GM12878 (cell line): Measurements from ENCODE around the gene ADAMTSL1.

Experiments
- BRCA1 ChIP-seq: IDR thresholded peaks from 2 replicates; pipeline ENCODE4 v1.6.1; 2011; ENCODE audit warnings: low read depth, low read length, improper control_type of control experiment
- EGR1 ChIP-seq, 2 experiments: IDR thresholded peaks; 1 replicate in 1 of 2; 2 replicates in 1 of 2; pipeline ENCODE4 v1.6.1; 2011 to 2012; ENCODE audit warnings: low read depth in 2 of 2, low read length in 2 of 2, borderline replicate concordance in 1 of 2, mild to moderate bottlenecking in 1 of 2, moderate library complexity in 1 of 2
- GABPA ChIP-seq: IDR thresholded peaks from 2 replicates; pipeline ENCODE4 v1.6.1; 2014; ENCODE audit warnings: antibody characterized with exemption, low read depth, mild to moderate bottlenecking, inconsistent platforms
- IKZF1 ChIP-seq: fragments of 450-650 bp; conservative IDR thresholded peaks from 2 replicates; pipeline ENCODE4 v1.6.1; 2017; ENCODE audit warnings: antibody characterized with exemption, mild to moderate bottlenecking
- POLR2AphosphoS5 ChIP-seq: IDR thresholded peaks from 2 replicates; pipeline ENCODE4 v1.6.1; 2011; ENCODE audit warnings: mild to moderate bottlenecking, low read length, inconsistent platforms
- RAD51 ChIP-seq: fragments of 450-650 bp; IDR thresholded peaks from 2 replicates; pipeline ENCODE4 v1.6.1; 2016; ENCODE audit warnings: moderate library complexity, mild to moderate bottlenecking, inconsistent platforms
- SUPT20H ChIP-seq: IDR thresholded peaks from 2 replicates; pipeline ENCODE4 v1.6.1; 2011; ENCODE audit warnings: low read depth, mild to moderate bottlenecking, low read length, moderate library complexity, borderline replicate concordance; ENCODE audit not compliant: control insufficient read depth
- TF ChIP-seq, protein P1 (sequence below), 3 experiments: IDR thresholded peaks in 2 of 3; conservative IDR thresholded peaks in 1 of 3; 2 replicates each; pipeline ENCODE4 v1.5.1; 2011; ENCODE audit warnings: low read depth in 3 of 3, low read length in 3 of 3, mild to moderate bottlenecking in 3 of 3, control low read depth in 2 of 3, moderate library complexity in 2 of 3, inconsistent platforms in 1 of 3, mixed read lengths in 1 of 3; ENCODE audit not compliant: control insufficient read depth in 2 of 3, insufficient read depth in 1 of 3; ENCODE audit errors: extremely low read depth in 1 of 3

DNA sequence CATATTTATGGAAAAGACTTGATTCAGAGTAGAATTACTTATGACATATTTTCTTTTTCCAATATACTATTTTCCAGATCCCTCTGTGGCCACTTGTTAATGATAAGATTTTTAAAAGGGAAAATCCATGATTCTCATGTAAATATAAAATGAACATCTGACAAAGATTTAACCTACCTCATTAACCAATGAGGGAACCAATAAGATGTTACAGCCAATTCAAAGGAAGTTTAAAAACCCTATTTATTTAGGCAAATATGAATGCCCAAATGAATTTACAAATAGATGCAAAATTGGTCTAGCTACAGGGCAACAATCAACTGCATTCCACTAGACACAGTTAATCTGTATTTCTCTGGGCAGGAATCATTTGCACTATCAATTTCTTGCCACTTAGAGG, 226.8 kb downstream of the ADAMTSL1 start:
- TF ChIP-seq, protein P1, sequence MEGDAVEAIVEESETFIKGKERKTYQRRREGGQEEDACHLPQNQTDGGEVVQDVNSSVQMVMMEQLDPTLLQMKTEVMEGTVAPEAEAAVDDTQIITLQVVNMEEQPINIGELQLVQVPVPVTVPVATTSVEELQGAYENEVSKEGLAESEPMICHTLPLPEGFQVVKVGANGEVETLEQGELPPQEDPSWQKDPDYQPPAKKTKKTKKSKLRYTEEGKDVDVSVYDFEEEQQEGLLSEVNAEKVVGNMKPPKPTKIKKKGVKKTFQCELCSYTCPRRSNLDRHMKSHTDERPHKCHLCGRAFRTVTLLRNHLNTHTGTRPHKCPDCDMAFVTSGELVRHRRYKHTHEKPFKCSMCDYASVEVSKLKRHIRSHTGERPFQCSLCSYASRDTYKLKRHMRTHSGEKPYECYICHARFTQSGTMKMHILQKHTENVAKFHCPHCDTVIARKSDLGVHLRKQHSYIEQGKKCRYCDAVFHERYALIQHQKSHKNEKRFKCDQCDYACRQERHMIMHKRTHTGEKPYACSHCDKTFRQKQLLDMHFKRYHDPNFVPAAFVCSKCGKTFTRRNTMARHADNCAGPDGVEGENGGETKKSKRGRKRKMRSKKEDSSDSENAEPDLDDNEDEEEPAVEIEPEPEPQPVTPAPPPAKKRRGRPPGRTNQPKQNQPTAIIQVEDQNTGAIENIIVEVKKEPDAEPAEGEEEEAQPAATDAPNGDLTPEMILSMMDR (IDR thresholded peaks at IDR 0.05 in 2 of 3, conservative IDR thresholded peaks at IDR 0.05 in 1 of 3; ENCODE audit: control insufficient read depth in 2 of 3, extremely low read depth in 1 of 3, insufficient read depth in 1 of 3, low read depth in 3 of 3, low read length in 3 of 3), result no peak
- TF ChIP-seq IKZF1, result no peak
- TF ChIP-seq EGR1 (IDR thresholded peaks at IDR 0.05; ENCODE audit: borderline replicate concordance in 1 of 2, low read depth in 2 of 2, low read length in 2 of 2), result no peak
- TF ChIP-seq POLR2AphosphoS5, result no peak
- TF ChIP-seq BRCA1, result no peak
- no peak for TF ChIP-seq GABPA
- TF ChIP-seq SUPT20H, result no peak
- TF ChIP-seq RAD51, result no peak
